ENCODE results near the gene KLRF1. TPM values are rescaled to one million over a fixed set of nuclear protein-coding genes. Genes with fewer than 3 reads are reported as not detected.
A peak's percentile ranks its signal among the peaks of the same experiment; 100 is the strongest.

The KLRF1 gene
- total RNA-seq, 1 donor: 0.43 TPM

DNA sequence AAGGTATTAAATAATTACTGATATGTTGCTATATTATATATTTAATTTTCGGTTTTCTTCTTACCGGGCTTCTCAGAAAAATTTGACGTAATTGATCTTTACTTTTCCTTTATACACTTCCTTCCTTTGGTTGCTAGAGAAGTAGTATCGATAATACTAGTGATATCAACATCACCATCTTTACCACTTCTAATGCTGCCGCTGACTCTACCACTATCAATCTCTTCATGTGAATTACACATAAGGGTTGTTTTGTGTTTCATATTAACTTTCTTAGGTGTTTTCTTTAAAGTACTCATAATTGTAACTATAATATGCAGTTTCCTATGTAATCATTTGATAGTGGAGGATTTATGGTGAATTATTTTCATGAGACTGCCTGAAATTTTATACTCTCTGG is 30.9 kb upstream of the KLRF1 start:
- TF ChIP-seq, protein P1, sequence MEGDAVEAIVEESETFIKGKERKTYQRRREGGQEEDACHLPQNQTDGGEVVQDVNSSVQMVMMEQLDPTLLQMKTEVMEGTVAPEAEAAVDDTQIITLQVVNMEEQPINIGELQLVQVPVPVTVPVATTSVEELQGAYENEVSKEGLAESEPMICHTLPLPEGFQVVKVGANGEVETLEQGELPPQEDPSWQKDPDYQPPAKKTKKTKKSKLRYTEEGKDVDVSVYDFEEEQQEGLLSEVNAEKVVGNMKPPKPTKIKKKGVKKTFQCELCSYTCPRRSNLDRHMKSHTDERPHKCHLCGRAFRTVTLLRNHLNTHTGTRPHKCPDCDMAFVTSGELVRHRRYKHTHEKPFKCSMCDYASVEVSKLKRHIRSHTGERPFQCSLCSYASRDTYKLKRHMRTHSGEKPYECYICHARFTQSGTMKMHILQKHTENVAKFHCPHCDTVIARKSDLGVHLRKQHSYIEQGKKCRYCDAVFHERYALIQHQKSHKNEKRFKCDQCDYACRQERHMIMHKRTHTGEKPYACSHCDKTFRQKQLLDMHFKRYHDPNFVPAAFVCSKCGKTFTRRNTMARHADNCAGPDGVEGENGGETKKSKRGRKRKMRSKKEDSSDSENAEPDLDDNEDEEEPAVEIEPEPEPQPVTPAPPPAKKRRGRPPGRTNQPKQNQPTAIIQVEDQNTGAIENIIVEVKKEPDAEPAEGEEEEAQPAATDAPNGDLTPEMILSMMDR (IDR thresholded peaks at IDR 0.05; ENCODE audit: insufficient read depth, low read depth, low read length): no peak

DNA sequence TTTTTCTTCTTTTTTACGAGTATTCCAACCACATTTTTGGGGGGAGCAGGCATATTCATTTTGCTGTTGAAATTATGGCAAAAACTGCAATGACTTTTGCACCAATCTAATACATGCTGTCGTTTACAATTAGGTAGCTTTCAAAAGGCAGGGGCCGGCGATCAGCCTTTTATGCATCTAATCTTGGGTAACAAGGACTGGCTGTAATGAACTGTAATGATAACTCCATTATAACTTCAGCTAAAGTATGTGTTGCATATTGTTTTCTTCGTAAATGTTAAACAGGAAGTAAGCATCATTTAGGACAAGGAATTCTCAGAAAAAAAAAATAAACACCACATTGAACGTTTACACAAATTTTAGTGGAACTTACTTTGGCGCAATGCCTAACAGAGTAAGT is 30.3 kb upstream of the KLRF1 start:
- peak; percentile 37 for DNase-seq (ENCODE audit: low read depth)
- TF ChIP-seq, protein P1 (IDR thresholded peaks at IDR 0.05; ENCODE audit: insufficient read depth, low read depth, low read length): no peak

More for the DNA sequence above, 30.9 kb upstream of the KLRF1 start:
- H3K4me3 ChIP-seq (ENCODE audit: low read depth, low read length): no peak overlapping the region
- DNase-seq (ENCODE audit: low read depth): no peak

DNA sequence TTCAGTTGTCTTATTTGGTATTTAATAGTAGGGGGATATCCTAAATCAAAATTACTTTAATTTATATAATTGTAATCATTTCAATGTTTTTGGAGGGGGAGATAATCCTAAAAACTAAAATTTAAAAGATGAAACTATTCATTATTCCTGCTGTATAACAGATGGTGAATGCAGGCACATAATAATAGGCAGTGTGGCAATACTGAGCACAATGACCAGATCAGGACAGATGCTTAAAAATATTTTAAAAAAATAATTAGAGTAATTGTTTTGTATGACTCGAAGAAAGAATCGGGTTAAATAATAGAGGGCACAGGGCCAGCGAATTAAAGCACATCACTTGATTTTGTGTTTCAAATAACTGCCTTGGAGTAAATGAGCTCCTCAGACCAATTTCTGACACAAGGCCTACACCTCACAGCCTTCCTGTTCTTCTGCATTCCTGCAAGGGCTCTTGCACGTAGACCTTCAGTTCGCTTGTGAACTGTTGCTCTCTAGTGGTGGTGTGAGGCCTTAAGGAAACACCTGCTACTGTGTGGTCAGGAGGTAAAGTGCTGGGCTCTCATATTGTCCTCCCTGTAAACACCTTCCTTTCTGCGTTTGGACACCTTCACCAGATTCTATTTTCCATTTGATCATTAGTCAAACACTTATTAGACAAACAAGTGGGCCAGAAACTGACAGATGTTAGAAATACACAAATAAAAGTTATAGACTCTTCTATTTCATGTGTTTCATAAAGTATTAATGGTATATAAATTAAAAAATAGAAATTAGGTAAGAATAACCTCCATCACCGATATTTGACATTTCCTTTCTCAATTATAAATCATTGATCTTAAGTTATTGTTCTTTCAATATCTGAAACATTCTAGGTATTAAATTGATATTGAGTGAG is 29.3 kb upstream of the KLRF1 start:
- TF ChIP-seq, protein P1 (IDR thresholded peaks at IDR 0.05; ENCODE audit: insufficient read depth, low read depth, low read length): peak; percentile 78
- no peak overlapping the region for H3K4me3 ChIP-seq (ENCODE audit: low read depth, low read length)
- DNase-seq (ENCODE audit: low read depth): peak; percentile 81

More for the DNA sequence above, 30.3 kb upstream of the KLRF1 start:
- H3K4me3 ChIP-seq (ENCODE audit: low read depth, low read length): no peak overlapping the region

DNA sequence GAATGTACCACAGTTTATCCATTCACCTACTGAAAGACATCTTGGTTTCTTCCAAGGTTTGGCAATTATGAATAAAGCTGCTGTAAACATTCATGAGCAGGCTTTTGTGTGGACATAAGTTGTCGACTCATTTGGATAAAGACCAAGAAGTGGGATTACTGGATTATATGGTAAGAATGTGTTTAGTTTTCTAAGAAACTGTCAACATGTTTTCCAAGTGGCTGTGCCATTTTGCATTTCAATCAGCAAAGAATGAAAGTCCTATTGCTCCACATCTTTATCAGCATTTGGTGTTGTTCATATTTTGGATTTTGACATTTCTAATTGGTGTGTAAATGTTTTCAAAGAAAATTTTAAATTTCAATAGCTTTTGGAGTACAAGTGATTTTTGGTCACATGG is 27.3 kb upstream of the KLRF1 start:
- no peak overlapping the region for H3K4me3 ChIP-seq (ENCODE audit: low read depth, low read length)
- TF ChIP-seq, protein P1 (IDR thresholded peaks at IDR 0.05; ENCODE audit: insufficient read depth, low read depth, low read length): no peak
- no peak for DNase-seq (ENCODE audit: low read depth)

DNA sequence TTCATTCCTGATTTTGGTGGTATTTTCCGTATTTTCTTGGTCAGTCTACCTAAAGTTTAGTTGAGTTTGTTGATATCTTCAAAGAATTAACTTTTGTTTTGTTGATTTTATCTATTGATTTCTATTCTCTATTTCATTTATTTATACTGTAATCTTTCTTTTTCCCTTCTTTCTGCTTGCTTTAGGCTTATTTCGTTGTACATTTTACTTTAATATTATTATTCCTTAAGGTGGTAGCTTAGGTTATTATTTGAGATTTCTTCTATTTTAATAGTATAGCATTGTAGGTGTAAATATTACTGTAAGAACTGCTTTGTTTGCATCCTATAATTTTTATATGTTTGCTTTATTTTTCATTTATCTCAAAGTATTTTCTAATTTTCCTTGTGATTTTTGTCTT is 21.4 kb upstream of the KLRF1 start:
- TF ChIP-seq, protein P1 (IDR thresholded peaks at IDR 0.05; ENCODE audit: insufficient read depth, low read depth, low read length): no peak
- DNase-seq (ENCODE audit: low read depth): no peak
- H3K4me3 ChIP-seq (ENCODE audit: low read depth, low read length): no peak overlapping the region

DNA sequence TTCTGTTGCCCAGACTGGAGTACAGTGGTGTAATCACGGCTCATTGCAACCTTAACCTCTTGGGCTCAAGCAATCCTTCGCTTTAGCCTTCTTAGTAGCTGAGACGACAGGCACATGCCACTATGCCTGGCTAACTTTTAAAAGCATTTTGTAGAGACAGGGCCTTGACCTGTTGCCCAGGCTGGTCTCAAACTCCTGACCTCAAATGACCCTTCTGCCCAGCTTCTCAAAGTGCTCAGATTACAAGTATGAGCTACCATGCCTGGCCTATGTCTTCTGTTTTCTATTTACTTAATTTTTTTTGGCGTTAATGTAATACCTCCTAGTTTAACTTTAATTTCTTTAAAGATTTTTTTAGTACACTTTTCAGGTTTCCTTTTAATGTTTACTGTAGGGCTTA is 20.6 kb upstream of the KLRF1 start:
- DNase-seq (ENCODE audit: low read depth): no peak

More for the DNA sequence above, 20.6 kb upstream of the KLRF1 start:
- TF ChIP-seq, protein P1 (IDR thresholded peaks at IDR 0.05; ENCODE audit: insufficient read depth, low read depth, low read length): no peak
- H3K4me3 ChIP-seq (ENCODE audit: low read depth, low read length): no peak overlapping the region
